T-cell (primary cell): ENCODE results near the gene DMXL1. TPM values are rescaled to one million over a fixed set of nuclear protein-coding genes. Genes with fewer than 3 reads are reported as not detected.
"Not testable (repeated sequence)": the region's sequence is repeated elsewhere in the genome, so short reads cannot be mapped to it uniquely, and the experiment has no call there.

Experiments used
- ATAC-seq, 4 experiments: fragments of 200-7000 bp in 3 of 4; fragments of 150-1000 bp in 1 of 4; cut with Tn5 transposase; replicated peaks in 1 of 4; 1 replicate in 3 of 4; 2 replicates in 1 of 4; pipeline ENCODE4 v1.10.0; 2021; ENCODE audit warnings: moderate library complexity in 3 of 4, mild to moderate bottlenecking in 2 of 4, moderate number of reproducible peaks in 1 of 4
- CTCF ChIA-PET, 2 donors: fragments of 300-600 bp; sonication (Branson Sonifier 250); formaldehyde crosslinking; loops; one replicate each; lab custom pipeline; 2022; ENCODE audit warnings: antibody characterized with exemption in 2 of 2; lab: Charles Lee
- POLR2A ChIA-PET, 2 donors: fragments of 300-600 bp; sonication (Branson Sonifier 250); formaldehyde crosslinking; loops; one replicate each; lab custom pipeline; 2022; ENCODE audit warnings: antibody characterized with exemption in 2 of 2; lab: Charles Lee
- DNase-seq, 35 experiments: peaks; one replicate each; pipeline versions ENCODE4 v3.0.0 to v3.0.0-alpha.2; 2013 to 2023
- H3K27ac ChIP-seq: one replicate; pipeline ENCODE4 v1.5.1; 2013; ENCODE audit warnings: low read length
- H3K27me3 ChIP-seq, 2 experiments: replicated peaks in 1 of 2; 1 replicate in 1 of 2; 2 replicates in 1 of 2; pipeline versions ENCODE4 v1.6.1 to v1.7.0; 2013; ENCODE audit warnings: low read length in 1 of 2, mixed read lengths in 1 of 2; ENCODE audit not compliant: control insufficient read depth in 2 of 2, insufficient read depth in 2 of 2; ENCODE audit errors: extremely low read depth in 1 of 2
- H3K36me3 ChIP-seq, 2 donors: 1 replicate in 1 of 2; 2 replicates in 1 of 2; pipeline versions ENCODE4 v1.6.1 to v1.7.0; 2013; ENCODE audit warnings: low read length in 1 of 2; ENCODE audit not compliant: control insufficient read depth in 2 of 2, insufficient read depth in 1 of 2; ENCODE audit errors: extremely low read depth in 1 of 2
- H3K4me1 ChIP-seq, 2 experiments: 1 replicate in 1 of 2; 2 replicates in 1 of 2; pipeline versions ENCODE4 v1.6.1 to v1.7.0; 2013; ENCODE audit warnings: low read length in 2 of 2, mixed read lengths in 1 of 2; ENCODE audit not compliant: insufficient read depth in 2 of 2, control insufficient read depth in 1 of 2; ENCODE audit errors: extremely low read depth in 1 of 2
- H3K4me3 ChIP-seq, 2 donors: 1 replicate in 1 of 2; 2 replicates in 1 of 2; pipeline versions ENCODE4 v1.5.1 to v1.7.0; 2013; ENCODE audit warnings: mild to moderate bottlenecking in 2 of 2, low read length in 1 of 2, moderate library complexity in 1 of 2; ENCODE audit not compliant: control insufficient read depth in 1 of 2; ENCODE audit errors: extremely low read depth in 1 of 2
- H3K9me3 ChIP-seq: 2 replicates; pipeline ENCODE4 v1.7.0; 2013
- H3K27ac Mint-ChIP-seq, 2 donors: one replicate each; pipeline ENCODE4 v1.8.0; 2020 to 2021; ENCODE audit warnings: mild to moderate bottlenecking in 2 of 2, mixed read lengths in 2 of 2
- H3K27me3 Mint-ChIP-seq, 2 donors: one replicate each; pipeline ENCODE4 v1.8.0; 2021 to 2022; ENCODE audit warnings: mixed read lengths in 2 of 2
- H3K36me3 Mint-ChIP-seq: one replicate; pipeline ENCODE4 v1.8.0; 2021; ENCODE audit warnings: mixed read lengths
- H3K4me1 Mint-ChIP-seq, 3 donors: one replicate each; pipeline ENCODE4 v1.8.0; 2020 to 2022; ENCODE audit warnings: mixed read lengths in 3 of 3, mild to moderate bottlenecking in 1 of 3
- H3K4me3 Mint-ChIP-seq, 3 donors: one replicate each; pipeline ENCODE4 v1.8.0; 2020 to 2022; ENCODE audit warnings: mild to moderate bottlenecking in 3 of 3, mixed read lengths in 3 of 3, moderate library complexity in 3 of 3
- H3K9me3 Mint-ChIP-seq, 3 donors: one replicate each; pipeline ENCODE4 v1.8.0; 2020 to 2022; ENCODE audit warnings: mixed read lengths in 3 of 3
- WGBS: methylation state at CpG from one replicate; pipeline ENCODE4 v1.1.5; 2013; ENCODE audit warnings: missing lambda C conversion rate; ENCODE audit not compliant: insufficient coverage; 5-methylcytosine and 5-hydroxymethylcytosine counted together
- total RNA-seq, 35 experiments: library from RNA in 6 of 35; stranded (reverse) in 6 of 35; fragments of 120-200 nt in 1 of 35; gene quantifications; one replicate each; pipeline versions ENCODE4 v1.2.1 to v1.2.4 and lab custom pipeline; 2013 to 2026

Gene DMXL1
- total RNA-seq, 5 donors from 2014 or later (not counting 1 experiment from before 2014, with no cell fraction given) = 25.8 to 37.2 (median 28.2) TPM

DNA sequence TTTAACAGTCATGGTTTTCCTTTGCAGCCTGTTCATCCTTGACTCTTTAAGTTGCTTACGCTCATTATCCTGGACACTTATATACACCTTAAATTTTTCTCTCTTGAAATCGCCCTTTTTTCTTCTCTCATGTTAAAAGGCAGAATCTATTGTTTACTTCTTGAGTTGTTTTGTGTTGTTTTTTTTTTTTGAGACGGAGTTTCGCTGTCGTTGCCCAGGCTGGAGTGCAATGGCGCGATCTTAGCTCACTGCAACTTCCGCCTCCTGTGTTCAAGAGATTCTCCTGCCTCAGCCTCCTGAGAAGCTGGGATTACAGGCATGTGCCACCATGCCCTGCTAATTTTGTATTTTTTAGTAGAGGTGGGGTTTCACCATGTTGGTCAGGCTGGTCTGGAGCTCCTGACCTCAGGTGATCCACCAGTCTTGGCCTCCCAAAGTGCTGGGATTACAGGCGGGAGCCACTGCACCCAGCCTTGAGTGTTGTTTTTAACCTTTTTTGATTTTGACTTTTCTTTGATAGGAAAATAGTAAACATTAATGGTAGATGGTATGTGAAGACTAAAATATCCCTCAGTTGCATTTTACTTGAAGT is 3.0 kb downstream of the DMXL1 start:
- H3K27me3 Mint-ChIP-seq, H3K36me3 ChIP-seq, H3K36me3 Mint-ChIP-seq, DNase-seq, H3K9me3 ChIP-seq, H3K9me3 Mint-ChIP-seq, H3K27me3 ChIP-seq, H3K4me3 ChIP-seq, ATAC-seq, H3K27ac ChIP-seq: not testable (repeated sequence)
- peaks cover 46 to 49% (median 47%) of the 10 kb centered on the region in 3 donors for H3K4me1 Mint-ChIP-seq
- peak overlapping the region in 2 of 3 donors; percentile 21 to 50 for H3K4me3 Mint-ChIP-seq
- H3K27ac Mint-ChIP-seq = peak overlapping the region in 1 of 2 donors; percentile 24
- CTCF ChIA-PET = interaction anchor here (0.7 to 1.0 kb wide), 2 partner anchors 85 to 673 kb away, joined by 3 to 4 read pairs; no protein-coding TSS in a partner anchor
- peaks cover 12 to 17% of the 10 kb centered on the region in 2 experiments for H3K4me1 ChIP-seq
- POLR2A ChIA-PET = interaction anchor here in 1 of 2 donors (0.6 to 0.7 kb wide), 2 partner anchors 17 to 294 kb away, joined by 3 read pairs; no protein-coding TSS in a partner anchor
- 100% methylated on average over 3 of the region's 9 CpGs for WGBS

DNA sequence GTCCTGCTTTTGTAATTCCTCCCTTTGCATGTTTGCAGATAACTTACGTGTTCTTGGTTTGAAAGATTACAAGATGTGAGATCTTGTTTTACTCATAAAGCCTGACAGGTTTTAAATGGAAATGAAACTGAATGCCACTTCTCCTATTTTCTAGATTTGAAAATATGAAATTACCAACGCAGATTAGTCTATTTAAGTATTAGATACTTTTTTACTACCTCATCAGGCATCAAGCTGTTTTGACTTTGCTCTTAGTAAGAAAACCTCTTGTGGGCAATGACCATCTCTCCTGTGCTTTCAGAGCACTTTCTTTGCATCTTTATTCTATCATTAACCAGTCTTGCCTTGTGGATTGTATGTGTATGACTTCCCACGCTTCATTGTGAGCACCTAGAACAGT is 3.5 kb downstream of the DMXL1 start:
- CTCF ChIA-PET = interaction anchor here (0.6 to 1.0 kb wide), 4 partner anchors 52 to 672 kb away, joined by 3 to 4 read pairs (median 3); no protein-coding TSS in a partner anchor
- no peaks in the 10 kb centered on the region for H3K36me3 ChIP-seq
- peak overlapping the region in 1 of 2 donors; percentile 24 for H3K27ac Mint-ChIP-seq

DNA sequence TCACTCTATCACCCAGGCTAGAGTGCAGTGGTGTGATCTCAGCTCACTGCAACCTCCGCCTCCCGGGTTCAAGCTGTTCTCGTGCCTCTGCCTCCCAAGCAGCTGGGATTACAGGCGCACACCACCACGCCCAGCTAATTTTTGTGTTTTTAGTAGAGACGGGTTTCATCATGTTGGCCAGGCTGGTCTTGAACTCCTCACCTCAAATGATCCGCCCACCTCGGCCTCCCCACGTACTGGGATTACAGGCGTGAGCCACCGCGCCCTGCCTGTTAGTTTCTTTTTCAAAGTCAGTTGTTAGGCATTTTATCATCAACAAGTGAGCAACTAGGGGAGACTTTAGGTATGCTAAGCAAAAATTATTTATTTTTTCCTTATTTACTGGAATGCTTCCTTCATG is 4.4 kb downstream of the DMXL1 start:
- ATAC-seq, H3K4me3 ChIP-seq, H3K27ac Mint-ChIP-seq: not testable (repeated sequence)

More for the DNA sequence above, 3.5 kb downstream of the DMXL1 start:
- H3K4me1 Mint-ChIP-seq = peaks cover 52 to 55% (median 53%) of the 10 kb centered on the region in 3 donors
- H3K27me3 Mint-ChIP-seq = no peaks in the 10 kb centered on the region
- ATAC-seq (no peak), DNase-seq (no peak)
- no CpG with 5 or more reads among the region's 3 CpGs for WGBS
- no peaks in the 10 kb centered on the region for H3K9me3 ChIP-seq
- POLR2A ChIA-PET = no interaction called here
- no peak overlapping the region for H3K27ac ChIP-seq
- no peaks in the 10 kb centered on the region for H3K9me3 Mint-ChIP-seq
- H3K4me3 ChIP-seq = no peak overlapping the region
- no peaks in the 10 kb centered on the region for H3K27me3 ChIP-seq
- peaks cover 6% of the 10 kb centered on the region for H3K36me3 Mint-ChIP-seq
- peak overlapping the region in 2 of 3 donors; percentile 21 to 50 for H3K4me3 Mint-ChIP-seq
- H3K4me1 ChIP-seq = peaks cover 15 to 17% of the 10 kb centered on the region in 2 experiments

DNA sequence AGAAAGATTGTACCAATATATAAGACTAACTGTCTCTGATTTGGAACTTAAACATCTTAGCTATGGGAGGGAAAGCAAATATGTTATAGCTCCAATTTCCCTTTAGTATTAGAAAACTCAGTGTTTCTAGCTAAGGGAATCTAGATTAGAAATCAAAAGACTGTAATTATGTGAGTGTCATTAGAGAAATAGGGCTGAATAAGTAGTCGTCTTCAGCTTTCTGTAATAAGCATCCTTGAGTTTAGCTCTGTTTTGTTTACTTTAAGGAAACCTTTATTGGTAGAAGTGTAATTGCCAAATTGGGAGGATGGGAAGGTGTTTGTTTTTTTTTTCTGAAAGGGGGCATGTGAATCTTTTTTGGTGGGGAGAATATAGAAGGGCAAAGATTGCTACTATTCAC is 5.2 kb downstream of the DMXL1 start:
- no peak overlapping the region for H3K4me3 ChIP-seq
- Mint-ChIP-seq H3K36me3 (peaks cover 6% of the 10 kb centered on the region), H3K9me3 (no peaks in the 10 kb centered on the region), H3K27me3 (no peaks in the 10 kb centered on the region), H3K4me1 (peaks cover 58 to 60% (median 59%) of the 10 kb centered on the region in 3 donors), H3K4me3 (peak overlapping the region in 1 of 3 donors; percentile 30), H3K27ac (no peak overlapping the region)
- H3K9me3 ChIP-seq = no peaks in the 10 kb centered on the region
- CTCF ChIA-PET = interaction anchor here (0.6 to 0.7 kb wide), 2 partner anchors 10 to 568 kb away, joined by 3 read pairs; no protein-coding TSS in a partner anchor
- no CpG with 5 or more reads among the region's 1 CpG for WGBS
- no peak overlapping the region for H3K27ac ChIP-seq
- ATAC-seq = no peak
- POLR2A ChIA-PET = interaction anchor here (0.6 to 0.7 kb wide), 2 partner anchors 9 to 21 kb away, joined by 3 to 6 read pairs; no protein-coding TSS in a partner anchor
- DNase-seq = no peak
- peaks cover 9 to 12% of the 10 kb centered on the region in 2 experiments for H3K4me1 ChIP-seq
- H3K36me3 ChIP-seq = no peaks in the 10 kb centered on the region
- H3K27me3 ChIP-seq = no peaks in the 10 kb centered on the region

More for the DNA sequence above, 4.4 kb downstream of the DMXL1 start:
- DNase-seq, H3K9me3 ChIP-seq, H3K27me3 ChIP-seq, H3K9me3 Mint-ChIP-seq, POLR2A ChIA-PET, H3K27me3 Mint-ChIP-seq, H3K36me3 ChIP-seq, H3K4me3 Mint-ChIP-seq, H3K27ac ChIP-seq, H3K36me3 Mint-ChIP-seq: not testable (repeated sequence)
- peaks cover 55 to 61% (median 58%) of the 10 kb centered on the region in 3 donors for H3K4me1 Mint-ChIP-seq
- 93% methylated on average over 4 of the region's 12 CpGs for WGBS
- CTCF ChIA-PET = interaction anchor here (0.6 to 0.7 kb wide), 2 partner anchors 53 to 506 kb away, joined by 3 to 8 read pairs; no protein-coding TSS in a partner anchor
- H3K4me1 ChIP-seq = peaks cover 9 to 12% of the 10 kb centered on the region in 2 experiments

DNA sequence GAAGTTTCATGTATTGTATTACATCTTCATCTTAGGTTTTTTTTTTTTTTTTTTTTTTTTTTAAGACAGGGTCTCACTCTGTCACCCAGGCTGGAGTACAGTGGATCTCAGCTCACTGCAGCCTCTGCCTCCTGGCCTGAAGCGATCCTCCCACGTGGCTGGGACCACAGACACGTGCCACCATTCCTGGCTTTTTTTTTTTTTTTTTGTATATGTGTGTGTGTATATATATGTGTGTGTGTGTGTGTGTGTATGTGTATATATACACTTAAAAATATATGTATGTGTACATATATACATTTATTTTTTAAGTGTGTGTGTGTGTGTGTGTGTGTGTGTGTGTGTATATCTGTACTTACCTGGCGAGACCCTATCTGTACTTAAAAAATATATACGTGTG is 6.6 kb downstream of the DMXL1 start:
- Histone ChIP-seq H3K4me1 (peaks cover 6% of the 10 kb centered on the region in 2 experiments), H3K27ac (no peak overlapping the region), H3K9me3 (no peaks in the 10 kb centered on the region), H3K36me3 (no peaks in the 10 kb centered on the region), H3K4me3 (no peak overlapping the region), H3K27me3 (no peaks in the 10 kb centered on the region)
- Mint-ChIP-seq H3K36me3 (peaks cover 6% of the 10 kb centered on the region), H3K4me1 (peaks cover 55 to 57% (median 56%) of the 10 kb centered on the region in 3 donors), H3K27me3 (no peaks in the 10 kb centered on the region), H3K9me3 (no peaks in the 10 kb centered on the region), H3K4me3 (no peak overlapping the region), H3K27ac (no peak overlapping the region)
- no CpG with 5 or more reads among the region's 5 CpGs for WGBS
- ChIA-PET CTCF (no interaction called here), POLR2A (interaction anchor here in 1 of 2 donors (0.7 kb wide), 1 partner anchor 27 kb away, joined by 5 read pairs; no protein-coding TSS in a partner anchor)
- DNase-seq = no peak
- no peak for ATAC-seq

DNA sequence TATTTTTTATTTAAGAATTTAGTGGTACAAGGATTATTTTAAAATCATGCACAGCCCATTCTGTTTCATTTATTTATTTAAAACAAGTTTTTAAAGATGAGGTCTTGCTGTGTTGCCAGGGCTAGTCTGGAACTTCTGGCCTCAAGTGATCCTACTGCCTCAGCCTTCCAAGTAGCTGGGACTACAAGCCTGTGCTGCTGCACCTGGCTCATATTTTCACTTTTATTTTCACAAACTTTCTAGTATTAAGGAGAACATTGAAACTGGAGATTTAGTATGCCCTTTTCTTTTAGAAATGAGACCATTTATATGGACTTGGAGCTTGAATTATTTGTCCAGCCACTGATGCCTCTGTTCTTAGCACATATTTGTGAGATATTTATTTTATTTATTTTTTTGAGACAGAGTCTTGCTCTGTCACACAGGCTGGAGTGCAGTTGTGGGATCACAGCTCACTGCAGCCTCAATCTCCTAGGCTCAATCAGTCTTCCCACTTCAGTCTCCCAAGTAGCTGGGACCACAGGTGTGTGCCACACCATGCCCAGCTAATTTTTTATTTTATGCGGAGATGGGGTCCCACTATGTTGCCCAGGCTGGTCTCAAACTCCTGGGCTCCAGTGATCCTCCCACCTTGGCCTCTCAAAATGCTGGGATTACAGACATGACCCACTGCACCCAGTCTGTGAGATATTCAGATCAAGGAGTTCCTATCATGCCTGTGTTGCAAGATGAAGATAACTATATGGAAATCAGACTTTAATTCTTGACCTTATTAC is 7.4 kb downstream of the DMXL1 start:
- Histone ChIP-seq H3K4me3 (no peak overlapping the region), H3K36me3 (no peaks in the 10 kb centered on the region), H3K9me3 (no peaks in the 10 kb centered on the region), H3K4me1 (peaks cover 0 to 2% of the 10 kb centered on the region in 2 experiments), H3K27ac (no peak overlapping the region), H3K27me3 (no peaks in the 10 kb centered on the region)
- Mint-ChIP-seq H3K4me1 (peaks cover 47 to 51% (median 49%) of the 10 kb centered on the region in 3 donors), H3K27me3 (no peaks in the 10 kb centered on the region), H3K9me3 (no peaks in the 10 kb centered on the region), H3K36me3 (peaks cover 10% of the 10 kb centered on the region), H3K4me3 (no peak overlapping the region), H3K27ac (no peak overlapping the region)
- POLR2A ChIA-PET = interaction anchor here (0.5 to 0.6 kb wide), 2 partner anchors 308 to 384 kb away, joined by 3 read pairs; no protein-coding TSS in a partner anchor
- DNase-seq (no peak), ATAC-seq (no peak)
- WGBS = no CpG with 5 or more reads among the region's 1 CpG
- CTCF ChIA-PET = interaction anchor here in 1 of 2 donors (0.6 to 1.0 kb wide), 2 partner anchors 90 kb away, joined by 3 read pairs; partner anchors contain the start of gene DTWD2
